ENCODE data around the gene SLC8A2.

The SLC8A2 gene

DNA sequence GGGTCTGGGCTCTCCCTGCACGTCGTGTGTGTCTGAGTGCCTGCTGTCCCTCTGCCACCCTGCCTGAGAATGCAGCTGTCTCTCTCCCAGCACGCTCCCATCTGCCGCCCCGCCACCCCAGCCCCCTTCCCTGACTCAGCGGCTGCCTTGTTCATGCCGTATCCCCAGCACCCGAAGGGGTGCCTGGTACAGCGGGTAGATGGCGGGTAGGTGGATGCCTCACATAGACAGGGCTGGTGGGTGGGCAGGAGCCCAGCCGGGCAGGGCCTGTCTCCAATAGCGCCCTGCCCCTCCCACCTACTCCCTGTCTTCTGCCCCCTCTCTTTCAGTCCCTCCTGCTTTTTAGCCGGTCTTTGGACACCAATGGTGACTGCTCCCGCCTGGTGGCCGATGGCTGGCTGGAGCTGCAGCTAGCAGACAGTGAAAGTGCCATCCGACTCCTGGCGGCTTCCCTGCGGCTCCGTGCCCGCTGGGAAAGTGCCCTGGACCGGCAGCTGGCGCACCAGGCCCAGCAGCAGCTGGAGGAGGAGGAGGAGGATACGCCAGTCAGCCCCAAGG, 92.2 kb downstream of the SLC8A2 start:
- DNase-seq = peak; percentile 56 to 78

DNA sequence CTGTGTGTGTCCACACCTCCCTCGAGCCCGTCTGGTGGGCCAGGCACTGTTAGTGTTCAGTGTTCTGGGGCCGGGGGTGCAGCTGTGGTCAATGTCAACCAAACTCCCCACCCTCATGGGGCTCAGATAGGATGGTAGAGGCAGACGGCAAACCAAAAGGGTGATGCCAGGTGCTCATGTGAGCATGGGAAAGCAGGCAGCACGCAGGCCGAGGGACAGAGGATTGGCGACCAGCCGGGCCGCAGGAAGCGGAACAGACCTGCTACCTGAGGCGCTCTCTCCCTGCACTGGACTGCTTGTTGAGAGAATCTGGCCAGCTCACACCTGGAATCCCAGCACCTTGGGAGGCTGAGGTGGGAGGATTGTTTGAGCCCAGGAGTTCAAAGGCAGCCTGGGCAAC, 93.4 kb downstream of the SLC8A2 start:
- no peak for DNase-seq

Measured in hippocampal formation (tissue), 2 donors.